ENCODE results near the gene CTTNBP2.

Gene CTTNBP2

DNA sequence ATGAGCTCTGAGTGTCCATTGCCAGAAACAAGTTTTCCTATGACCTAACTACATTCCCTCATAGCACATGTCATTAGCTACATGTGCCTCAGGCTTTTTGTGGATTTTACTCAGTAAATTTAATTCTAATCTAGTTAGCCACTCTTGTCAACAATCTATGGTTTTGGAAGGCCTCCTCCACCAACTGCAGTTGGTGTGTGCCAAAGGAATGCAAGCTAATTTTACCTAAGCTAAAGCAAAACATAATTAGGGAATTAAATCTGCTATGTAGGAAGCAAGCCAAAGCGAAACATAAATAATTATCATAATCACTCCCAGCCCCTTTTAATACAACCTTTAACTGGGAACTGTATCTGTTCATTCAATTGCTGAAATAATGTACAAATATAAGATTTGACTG is 3.5 kb upstream of the CTTNBP2 start:
- H3K27ac Mint-ChIP-seq: no peak overlapping the region
- CTCF ChIA-PET: no interaction called here

DNA sequence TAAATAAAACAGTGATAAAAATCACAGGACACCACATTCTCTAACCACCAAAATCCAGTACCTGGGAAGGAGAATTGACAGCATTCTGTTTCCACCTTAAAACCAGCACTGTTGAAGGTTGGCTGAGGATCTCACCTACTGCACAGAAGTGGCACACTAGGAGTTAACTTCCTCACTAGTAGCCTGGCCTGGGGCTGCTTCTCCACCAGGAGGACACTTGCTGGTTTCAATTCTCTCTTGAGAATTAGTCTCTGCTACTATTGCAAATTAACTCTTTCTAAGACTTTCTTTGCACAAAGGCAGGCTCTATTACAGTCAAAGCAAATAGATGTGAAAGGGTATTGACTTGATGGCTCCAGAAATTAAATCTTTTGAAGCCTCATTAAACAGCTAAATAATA is 2.3 kb upstream of the CTTNBP2 start:
- Mint-ChIP-seq H3K4me1 (peaks cover 8% of the 10 kb centered on the region), H3K9me3 (no peaks in the 10 kb centered on the region), H3K4me3 (no peak overlapping the region), H3K27ac (no peak overlapping the region), H3K27me3 (peaks cover 40% of the 10 kb centered on the region), H3K36me3 (no peaks in the 10 kb centered on the region)
- CTCF ChIA-PET: no interaction called here
- DNase-seq: no peak

More for the DNA sequence above, 3.5 kb upstream of the CTTNBP2 start:
- Mint-ChIP-seq H3K4me3 (no peak overlapping the region), H3K4me1 (peaks cover 8% of the 10 kb centered on the region), H3K27me3 (peaks cover 36% of the 10 kb centered on the region), H3K9me3 (no peaks in the 10 kb centered on the region), H3K36me3 (no peaks in the 10 kb centered on the region)
- no peak for DNase-seq

DNA sequence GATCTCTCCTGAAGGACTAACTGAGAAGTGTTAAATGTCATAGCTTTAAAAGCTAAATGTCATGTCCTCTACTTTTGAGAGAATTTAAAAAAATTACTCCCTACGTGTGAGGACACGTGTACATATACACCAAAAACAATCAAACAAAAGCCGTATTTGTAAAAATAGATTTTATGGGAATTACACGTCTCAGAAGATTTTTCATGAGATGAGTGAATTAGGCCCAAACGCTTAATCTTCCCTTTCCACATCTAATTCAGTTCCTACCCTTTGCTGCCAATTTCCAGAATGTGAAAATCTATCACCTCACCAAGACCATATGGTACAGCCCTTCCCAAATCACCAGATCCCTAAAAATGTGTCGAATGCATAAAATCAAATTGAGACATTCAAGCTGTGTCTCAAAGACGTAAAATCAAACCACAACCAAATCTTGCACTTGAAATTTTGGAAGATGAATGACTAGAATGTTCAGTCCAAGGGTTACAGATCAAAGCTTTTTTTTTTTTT is 1.0 kb upstream of the CTTNBP2 start:
- Mint-ChIP-seq H3K4me3 (peak overlapping the region; percentile 4), H3K27me3 (peaks cover 40% of the 10 kb centered on the region), H3K4me1 (peaks cover 8% of the 10 kb centered on the region), H3K27ac (no peak overlapping the region), H3K9me3 (no peaks in the 10 kb centered on the region), H3K36me3 (no peaks in the 10 kb centered on the region)
- DNase-seq: no peak
- CTCF ChIA-PET: no interaction called here

DNA sequence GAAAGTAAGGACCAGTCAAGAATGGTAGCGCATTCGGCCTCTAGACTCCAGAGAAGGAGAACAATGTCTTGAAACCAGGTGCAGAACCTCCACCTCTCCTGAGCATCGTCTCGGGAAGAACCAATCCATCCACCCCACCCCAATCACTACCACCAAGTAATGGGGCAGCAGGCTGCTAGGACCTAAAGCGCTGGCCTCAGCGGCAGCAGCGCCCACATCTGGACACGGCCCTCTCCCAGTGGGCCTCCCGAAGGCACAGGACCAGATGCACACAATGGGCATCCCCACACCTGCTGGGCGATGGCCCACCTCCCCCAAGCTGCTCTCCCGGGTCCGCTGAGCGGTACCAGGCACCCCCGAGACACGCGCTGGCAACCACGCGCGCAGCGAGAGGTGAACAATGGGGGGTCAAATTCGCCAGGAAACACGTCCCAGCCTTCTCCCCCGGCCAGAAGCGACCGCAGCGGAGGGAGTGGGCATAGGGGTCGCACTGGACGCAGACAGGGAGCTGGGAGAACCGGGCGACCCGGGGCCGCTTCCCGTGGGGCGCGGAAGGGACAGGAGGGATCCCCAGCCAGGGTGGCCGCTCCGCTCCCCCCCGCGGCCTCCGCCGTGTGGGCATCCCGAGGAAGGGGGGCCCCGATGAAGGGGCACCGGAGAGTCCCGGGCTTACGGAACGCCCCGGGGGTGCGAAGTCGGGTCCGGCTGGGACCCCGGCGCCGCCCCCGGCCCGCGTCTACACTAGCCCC is 506 bp downstream of the CTTNBP2 start:
- CTCF ChIA-PET: no interaction called here
- no peak for DNase-seq
- Mint-ChIP-seq H3K36me3 (no peaks in the 10 kb centered on the region), H3K27me3 (peaks cover 40% of the 10 kb centered on the region), H3K27ac (no peak overlapping the region), H3K4me1 (peaks cover 8% of the 10 kb centered on the region), H3K9me3 (no peaks in the 10 kb centered on the region), H3K4me3 (no peak overlapping the region)

DNA sequence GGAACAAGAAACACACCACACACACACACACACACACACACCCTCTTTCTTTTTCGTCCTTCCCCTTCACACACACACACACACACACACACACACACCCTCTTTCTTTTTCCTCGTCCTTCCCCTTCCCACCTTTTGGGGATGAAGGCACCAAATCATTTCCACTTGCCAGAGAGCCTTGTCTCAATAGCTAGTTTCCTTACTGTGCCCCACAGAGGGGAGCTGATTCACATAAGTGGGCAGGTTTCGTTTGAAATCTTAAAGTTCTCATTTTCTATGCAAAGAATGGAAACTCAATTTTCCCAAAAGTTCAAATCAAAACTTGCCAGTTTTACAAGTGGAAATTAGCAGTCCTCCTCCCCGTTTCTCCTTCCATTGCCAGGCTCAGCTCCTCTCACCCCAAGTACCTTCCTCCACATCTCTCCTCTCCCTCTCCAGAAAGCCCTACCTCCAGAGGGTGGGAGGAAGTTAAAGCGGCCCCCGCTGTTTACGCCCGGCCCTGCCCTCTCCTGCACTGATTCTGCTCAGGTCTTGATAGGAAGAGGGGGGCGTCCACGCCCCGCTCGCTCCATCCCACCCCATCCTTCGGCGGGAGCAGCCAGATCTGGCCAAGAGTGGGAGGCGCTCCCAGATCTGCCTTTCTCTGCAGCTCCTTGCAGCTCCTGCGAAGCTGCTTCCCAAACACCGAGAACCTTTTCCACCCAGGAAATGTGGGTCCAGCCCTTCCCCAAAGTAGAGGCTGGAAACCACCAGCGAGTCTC is 1.3 kb downstream of the CTTNBP2 start:
- no peak overlapping the region for H3K4me3 Mint-ChIP-seq
- no peak for DNase-seq
- peaks cover 40% of the 10 kb centered on the region for H3K27me3 Mint-ChIP-seq
- H3K36me3 Mint-ChIP-seq: no peaks in the 10 kb centered on the region
- no peaks in the 10 kb centered on the region for H3K9me3 Mint-ChIP-seq
- CTCF ChIA-PET: no interaction called here
- peaks cover 8% of the 10 kb centered on the region for H3K4me1 Mint-ChIP-seq
- no peak overlapping the region for H3K27ac Mint-ChIP-seq

DNA sequence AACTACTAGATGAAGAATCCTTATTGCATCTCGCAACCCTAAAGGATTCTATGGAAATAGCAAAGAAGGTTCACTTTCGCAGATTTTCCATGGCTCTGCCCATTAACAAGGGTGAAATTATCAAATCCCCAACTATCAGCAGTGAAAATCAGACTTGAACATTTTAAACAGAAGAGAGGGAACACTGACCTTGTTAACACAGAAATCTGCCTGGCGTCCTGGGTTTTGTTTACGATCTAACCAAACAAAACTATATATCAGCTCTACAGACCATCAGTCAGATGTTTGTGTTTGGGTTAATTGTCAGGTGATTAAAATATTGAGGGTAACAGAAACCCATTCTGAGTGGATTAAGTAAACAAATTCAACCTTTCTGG is 1.9 kb downstream of the CTTNBP2 start:
- CTCF ChIA-PET: no interaction called here
- H3K9me3 Mint-ChIP-seq: no peaks in the 10 kb centered on the region
- no peaks in the 10 kb centered on the region for H3K36me3 Mint-ChIP-seq
- peaks cover 8% of the 10 kb centered on the region for H3K4me1 Mint-ChIP-seq
- DNase-seq: no peak
- peaks cover 40% of the 10 kb centered on the region for H3K27me3 Mint-ChIP-seq
- no peak overlapping the region for H3K4me3 Mint-ChIP-seq
- H3K27ac Mint-ChIP-seq: no peak overlapping the region

DNA sequence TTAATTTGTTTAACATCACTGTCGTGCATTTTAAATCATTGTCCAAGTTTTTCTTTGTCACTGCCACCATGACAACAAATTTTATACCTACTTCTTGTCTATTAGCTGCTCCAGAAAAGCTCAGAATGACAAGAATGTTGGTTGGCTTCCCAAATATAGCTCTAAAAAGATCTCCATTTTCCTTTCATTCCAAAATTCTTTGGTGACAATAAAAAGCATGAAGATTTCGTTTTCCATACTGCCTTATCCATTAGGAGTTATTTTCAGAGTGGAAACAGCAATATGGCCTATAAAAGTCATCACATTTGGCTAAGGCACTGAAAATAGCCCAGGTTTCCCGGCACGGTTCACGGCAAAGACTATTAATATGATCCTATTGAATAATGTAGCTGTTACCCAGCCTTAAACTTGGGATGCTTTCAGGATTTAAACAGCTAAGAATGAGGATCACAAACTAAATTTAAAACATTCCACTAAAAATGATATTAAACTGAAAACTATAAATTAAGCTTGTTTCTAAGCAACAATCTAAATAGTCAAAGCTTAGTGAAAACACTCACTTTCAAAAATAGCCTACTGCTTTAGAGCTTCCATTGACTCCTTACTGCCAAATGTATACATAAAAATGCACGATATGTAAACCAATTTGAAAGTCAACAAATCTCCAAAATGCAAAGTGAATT is 2.7 kb downstream of the CTTNBP2 start:
- DNase-seq: no peak
- no peak overlapping the region for H3K4me3 Mint-ChIP-seq
- H3K4me1 Mint-ChIP-seq: peaks cover 8% of the 10 kb centered on the region
- CTCF ChIA-PET: no interaction called here
- no peaks in the 10 kb centered on the region for H3K9me3 Mint-ChIP-seq
- no peaks in the 10 kb centered on the region for H3K36me3 Mint-ChIP-seq
- H3K27ac Mint-ChIP-seq: no peak overlapping the region
- peaks cover 38% of the 10 kb centered on the region for H3K27me3 Mint-ChIP-seq

DNA sequence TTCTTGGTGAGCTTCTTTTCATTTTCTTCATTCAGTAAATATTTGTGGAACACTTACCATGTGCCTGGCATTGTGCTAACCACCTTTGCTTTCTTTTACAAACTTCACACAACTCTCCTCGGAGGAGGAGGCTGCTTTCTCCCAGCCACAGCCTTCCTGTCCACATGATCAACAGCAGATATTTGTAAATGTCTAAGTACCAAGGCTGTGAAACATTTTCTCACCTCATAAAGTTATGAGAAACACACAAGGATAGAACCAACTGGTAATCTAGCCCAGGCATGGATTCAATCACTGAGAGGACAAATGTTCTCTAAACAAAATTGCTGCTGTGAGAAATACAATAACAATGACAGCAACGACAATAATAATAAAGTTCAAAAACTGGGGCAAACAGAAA is 3.9 kb downstream of the CTTNBP2 start:
- peaks cover 8% of the 10 kb centered on the region for H3K4me1 Mint-ChIP-seq
- CTCF ChIA-PET: no interaction called here
- no peak overlapping the region for H3K27ac Mint-ChIP-seq
- H3K27me3 Mint-ChIP-seq: peaks cover 29% of the 10 kb centered on the region
- H3K36me3 Mint-ChIP-seq: no peaks in the 10 kb centered on the region
- DNase-seq: no peak
- no peaks in the 10 kb centered on the region for H3K9me3 Mint-ChIP-seq
- H3K4me3 Mint-ChIP-seq: no peak overlapping the region

DNA sequence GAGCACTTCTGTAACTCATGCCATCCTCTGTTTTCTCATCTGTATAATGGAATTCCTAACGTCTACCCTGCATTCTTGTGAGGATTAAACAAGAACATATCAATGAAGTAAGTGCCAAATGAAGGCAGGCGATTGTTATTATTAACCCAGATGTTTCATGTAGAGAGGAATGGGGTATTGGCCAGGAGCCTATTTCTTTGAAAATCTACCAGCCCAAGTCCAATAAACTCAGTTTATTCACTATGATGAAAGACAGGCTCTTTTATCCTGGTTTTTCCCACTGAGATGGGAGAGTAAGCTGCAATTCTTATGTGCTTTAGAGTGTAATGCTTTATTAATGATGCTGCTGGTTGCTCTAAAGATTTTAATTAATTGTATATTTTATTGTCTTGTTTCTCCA is 9.6 kb downstream of the CTTNBP2 start:
- Mint-ChIP-seq H3K36me3 (no peaks in the 10 kb centered on the region), H3K27ac (no peak overlapping the region), H3K9me3 (no peaks in the 10 kb centered on the region), H3K27me3 (no peaks in the 10 kb centered on the region), H3K4me1 (no peaks in the 10 kb centered on the region), H3K4me3 (no peak overlapping the region)
- DNase-seq: no peak
- CTCF ChIA-PET: no interaction called here

DNA sequence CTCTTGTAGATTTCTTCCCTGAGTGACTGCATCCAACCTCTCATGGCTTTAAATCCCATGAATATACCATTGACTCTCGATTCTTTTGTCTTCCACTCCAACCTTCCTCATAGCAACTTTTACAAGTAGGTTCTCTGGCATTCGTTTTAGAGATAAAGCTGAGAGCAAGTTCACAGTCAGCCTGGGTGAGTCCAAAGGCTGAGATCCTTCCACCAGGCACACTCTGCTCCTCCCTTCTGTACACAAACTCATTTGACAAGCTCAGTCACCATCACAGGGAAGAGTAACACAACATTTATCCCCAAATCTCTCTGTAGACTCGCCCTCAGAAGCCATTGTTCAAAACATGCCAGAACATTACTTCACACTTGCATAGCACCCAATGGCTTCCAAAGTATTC is 10.9 kb downstream of the CTTNBP2 start:
- Mint-ChIP-seq H3K36me3 (no peaks in the 10 kb centered on the region), H3K27ac (no peak overlapping the region), H3K4me1 (no peaks in the 10 kb centered on the region), H3K4me3 (no peak overlapping the region), H3K27me3 (no peaks in the 10 kb centered on the region), H3K9me3 (no peaks in the 10 kb centered on the region)
- CTCF ChIA-PET: no interaction called here
- DNase-seq: no peak

DNA sequence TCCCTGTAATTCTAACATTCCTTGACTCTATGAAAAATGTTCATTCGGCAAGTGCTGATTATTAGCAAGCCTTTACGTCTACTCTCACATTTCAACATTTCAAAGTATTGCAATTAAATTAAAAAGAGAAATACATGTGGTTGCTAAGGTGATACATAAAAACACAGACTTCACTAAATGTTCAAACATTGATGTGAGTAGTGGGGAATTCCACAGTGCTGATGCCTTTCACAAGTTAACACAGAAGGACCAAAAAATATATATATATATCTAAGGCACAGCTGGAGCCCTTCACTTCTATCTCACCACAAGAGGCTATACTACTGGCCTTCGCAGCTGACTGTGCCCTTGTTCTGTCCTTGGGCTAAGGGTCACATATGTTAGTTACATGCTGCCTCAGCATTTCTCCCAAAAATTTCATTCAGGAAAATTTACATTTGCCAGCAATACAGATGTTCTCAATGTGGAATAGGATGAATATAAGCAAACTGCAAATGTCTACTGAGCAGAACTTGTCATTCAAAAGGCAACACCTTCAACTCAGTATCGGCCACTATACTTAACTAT is 13.9 kb downstream of the CTTNBP2 start:
- Mint-ChIP-seq H3K4me3 (no peak overlapping the region), H3K36me3 (no peaks in the 10 kb centered on the region), H3K27me3 (no peaks in the 10 kb centered on the region), H3K4me1 (no peaks in the 10 kb centered on the region), H3K27ac (no peak overlapping the region), H3K9me3 (no peaks in the 10 kb centered on the region)
- CTCF ChIA-PET: no interaction called here
- no peak for DNase-seq

DNA sequence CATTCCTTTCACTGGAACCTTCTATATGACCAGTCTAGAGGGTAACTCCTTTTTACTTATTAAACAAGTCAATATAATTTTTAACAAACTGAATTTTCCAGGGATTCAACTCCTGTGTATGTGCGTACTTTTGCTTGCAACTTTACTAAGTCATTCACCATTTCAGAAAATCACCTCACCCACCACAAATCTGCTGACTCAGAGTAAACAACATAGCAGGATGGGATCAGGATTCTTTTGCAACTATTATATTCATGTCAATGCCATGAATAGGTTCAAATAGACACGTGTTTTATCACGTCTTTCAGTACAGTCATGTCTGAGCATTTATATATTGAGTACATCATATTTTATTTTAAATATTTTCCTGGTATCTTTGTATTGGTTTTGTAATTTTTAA is 14.5 kb downstream of the CTTNBP2 start:
- Mint-ChIP-seq H3K27ac (no peak overlapping the region), H3K4me3 (no peak overlapping the region), H3K36me3 (no peaks in the 10 kb centered on the region), H3K9me3 (no peaks in the 10 kb centered on the region), H3K4me1 (no peaks in the 10 kb centered on the region), H3K27me3 (no peaks in the 10 kb centered on the region)
- CTCF ChIA-PET: no interaction called here
- no peak for DNase-seq

DNA sequence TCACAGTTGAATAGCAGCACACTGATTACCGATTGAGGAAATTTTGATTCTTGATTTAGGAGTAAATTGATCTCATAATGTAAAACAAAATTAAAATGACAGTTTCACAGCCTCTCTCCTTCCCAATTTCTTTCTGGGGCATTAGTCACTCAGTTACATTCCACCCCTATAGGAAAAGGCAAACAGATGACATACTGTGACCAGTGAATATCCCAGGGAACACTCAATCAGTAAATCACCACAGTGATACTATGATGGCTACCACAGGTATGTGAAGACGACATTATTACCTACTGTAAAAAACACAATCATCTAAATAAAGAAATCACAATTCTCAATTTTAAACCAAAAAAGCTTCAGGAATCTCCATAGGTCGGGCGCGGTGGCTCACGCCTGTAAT is 15.5 kb downstream of the CTTNBP2 start:
- Mint-ChIP-seq H3K27ac (no peak overlapping the region), H3K9me3 (no peaks in the 10 kb centered on the region), H3K4me3 (no peak overlapping the region), H3K27me3 (no peaks in the 10 kb centered on the region), H3K4me1 (no peaks in the 10 kb centered on the region), H3K36me3 (no peaks in the 10 kb centered on the region)
- DNase-seq: no peak
- CTCF ChIA-PET: no interaction called here

DNA sequence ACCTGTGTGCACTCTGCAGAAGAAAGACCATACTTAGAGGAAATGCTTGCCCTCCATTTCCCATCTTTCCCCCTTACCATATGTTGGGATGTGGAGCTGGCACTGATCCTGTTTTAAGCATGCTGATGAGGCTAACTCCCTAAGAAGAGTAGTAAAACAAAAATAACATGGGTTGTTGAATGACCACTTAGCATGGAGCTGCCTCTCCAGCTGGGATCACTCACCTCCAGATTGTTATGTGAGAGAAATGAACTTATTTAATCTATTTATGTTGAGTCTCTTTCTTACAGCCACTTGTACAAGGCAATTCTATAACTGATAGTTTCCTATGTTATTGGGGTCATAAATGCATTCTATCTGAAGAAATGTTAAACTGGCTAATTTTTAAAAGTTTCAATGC is 17.0 kb downstream of the CTTNBP2 start:
- no peaks in the 10 kb centered on the region for H3K27me3 Mint-ChIP-seq
- CTCF ChIA-PET: no interaction called here
- no peak overlapping the region for H3K4me3 Mint-ChIP-seq
- DNase-seq: no peak
- no peaks in the 10 kb centered on the region for H3K36me3 Mint-ChIP-seq
- H3K27ac Mint-ChIP-seq: no peak overlapping the region
- no peaks in the 10 kb centered on the region for H3K9me3 Mint-ChIP-seq
- no peaks in the 10 kb centered on the region for H3K4me1 Mint-ChIP-seq
